Upper lobe of left lung (tissue), 6 donors: ENCODE measurements around the gene ZNF865. TPM values are rescaled to one million over a fixed set of nuclear protein-coding genes. Genes with fewer than 3 reads are reported as not detected.
"Not testable (repeated sequence)": the region's sequence is repeated elsewhere in the genome, so short reads cannot be mapped to it uniquely, and the experiment has no call there.

ENCODE experiments used
- ATAC-seq, 2 donors: fragments of 200-7000 bp; cut with Tn5 transposase; one replicate each; pipeline ENCODE4 v1.9.1; 2022; ENCODE audit warnings: mild to moderate bottlenecking in 2 of 2, moderate library complexity in 2 of 2; ENCODE audit not compliant: low FRiP score in 2 of 2
- DNase-seq, 2 donors: peaks; one replicate each; pipeline ENCODE4 v3.0.0-alpha.2; 2019 to 2020
- H3K27ac ChIP-seq, 4 donors: fragments of 200-600 bp; sonication (generic); one replicate each; pipeline ENCODE4 v1.5.1; 2016 to 2019
- H3K27me3 ChIP-seq, 4 donors: fragments of 200-600 bp; sonication (generic); one replicate each; pipeline ENCODE4 v1.5.1; 2017 to 2019
- H3K36me3 ChIP-seq, 4 donors: fragments of 200-600 bp; sonication (generic); one replicate each; pipeline ENCODE4 v1.5.1; 2016 to 2019
- H3K4me1 ChIP-seq, 4 donors: fragments of 200-600 bp; sonication (generic); one replicate each; pipeline ENCODE4 v1.5.1; 2018 to 2019
- H3K4me3 ChIP-seq, 4 donors: fragments of 200-600 bp; sonication (generic); one replicate each; pipeline ENCODE4 v1.5.1; 2017 to 2019; ENCODE audit warnings: mild to moderate bottlenecking in 2 of 4, moderate library complexity in 1 of 4
- H3K9me3 ChIP-seq, 4 donors: fragments of 200-600 bp; sonication (generic); one replicate each; pipeline ENCODE4 v1.5.1; 2018 to 2019
- CTCF ChIP-seq, 6 experiments: fragments of 450-650 bp in 4 of 6; fragments of 200-600 bp in 2 of 6; sonication (generic) in 2 of 6; IDR thresholded peaks; one replicate each; pipeline ENCODE4 v1.5.1; 2016 to 2019; ENCODE audit warnings: antibody characterized with exemption in 6 of 6
- EP300 ChIP-seq, 4 donors: sonication (generic); formaldehyde crosslinking; IDR thresholded peaks; one replicate each; pipeline ENCODE4 v1.5.1; 2017; ENCODE audit warnings: antibody characterized with exemption in 4 of 4, control low read depth in 2 of 4
- POLR2A ChIP-seq, 4 donors: fragments of 450-650 bp; IDR thresholded peaks; one replicate each; pipeline ENCODE4 v1.5.1; 2016 to 2017; ENCODE audit warnings: antibody characterized with exemption in 4 of 4, mild to moderate bottlenecking in 2 of 4
- POLR2AphosphoS5 ChIP-seq, 2 donors: sonication (generic); formaldehyde crosslinking; IDR thresholded peaks; one replicate each; pipeline ENCODE4 v1.5.1; 2017; ENCODE audit warnings: antibody characterized with exemption in 2 of 2
- WGBS, 2 donors: methylation state at CpG; one replicate each; pipeline ENCODE4 v1.1.5; 2017 to 2018; 5-methylcytosine and 5-hydroxymethylcytosine counted together
- total RNA-seq, 6 donors: library from RNA; depleted of rRNA in 4 of 6; stranded (reverse); fragments of >200 nt in 4 of 6; gene quantifications; one replicate each; pipeline versions ENCODE4 v1.1.0 to v1.2.1, GENCODE V29; 2016 to 2021
- donor health status: DM: no; HTN: no; CAD: no; lungs with moderate emphysema.
- donor health status: DM: no; HTN: yes; CAD: no; lungs with severe emphysema.

Gene ZNF865
- total RNA-seq, 6 donors from 2014 or later: 7.7 to 39.8 (median 20.6) TPM

DNA sequence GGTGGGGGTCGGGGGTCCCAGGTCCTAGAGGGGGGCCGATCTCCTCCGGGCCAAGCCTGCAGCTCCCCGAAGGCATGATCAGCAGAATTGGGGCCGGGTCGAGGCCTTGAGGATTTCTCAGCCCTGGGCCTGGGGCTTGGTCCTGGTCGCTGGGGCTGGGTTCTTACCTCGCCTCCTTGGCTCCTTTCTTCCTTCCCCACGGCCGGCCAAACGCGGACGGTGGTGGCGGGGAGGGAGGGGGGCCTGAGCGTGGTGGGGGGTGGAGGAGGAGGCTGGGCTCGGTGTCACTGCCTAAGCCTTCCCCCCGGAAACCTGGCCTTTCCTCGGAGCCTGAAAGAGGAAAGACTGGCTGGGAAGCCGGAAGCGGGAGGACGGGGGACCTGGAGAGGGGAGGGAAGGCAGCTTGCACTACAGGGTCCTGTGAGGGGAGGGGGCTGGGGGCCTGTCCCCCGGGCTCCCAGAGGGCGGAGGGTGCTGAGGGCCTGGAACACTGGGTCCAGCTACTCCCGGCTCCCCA lies 24.8 kb upstream of the ZNF865 start, which contains the start of gene ZNF579:
TSS of gene ZNF579 (minus strand) at position 221 of the 517 bp plus-strand sequence. CDS start 1,209 bp downstream, outside the sequence.
- H3K4me1 ChIP-seq: peaks cover 18 to 37% (median 22%) of the 10 kb centered on the region in 4 donors
- peak within 1 kb of the TSS; percentile 78 to 95 (median 90) for H3K4me3 ChIP-seq
- H3K9me3 ChIP-seq: no peaks in the 10 kb centered on the region
- WGBS, 2 donors: 0 to 4% methylated on average over 15 to 23 of the region's 24 CpGs
- H3K36me3 ChIP-seq: peaks cover 3 to 27% (median 17%) of the 10 kb centered on the region in 4 donors
- TF ChIP-seq POLR2AphosphoS5 (IDR thresholded peaks at IDR 0.05) (peak; percentile 38 to 63), POLR2A (IDR thresholded peaks at IDR 0.05) (peak in 1 of 4 donors; percentile 18), CTCF (IDR thresholded peaks at IDR 0.05) (no peak), EP300 (IDR thresholded peaks at IDR 0.05) (no peak)
- ATAC-seq: peak; percentile 93 to 94
- H3K27ac ChIP-seq: peak within 1 kb of the TSS; percentile 79 to 96 (median 94)
- H3K27me3 ChIP-seq: peaks cover 0 to 3% (median 0%) of the 10 kb centered on the region in 4 donors
- DNase-seq: peak; percentile 76 to 89

DNA sequence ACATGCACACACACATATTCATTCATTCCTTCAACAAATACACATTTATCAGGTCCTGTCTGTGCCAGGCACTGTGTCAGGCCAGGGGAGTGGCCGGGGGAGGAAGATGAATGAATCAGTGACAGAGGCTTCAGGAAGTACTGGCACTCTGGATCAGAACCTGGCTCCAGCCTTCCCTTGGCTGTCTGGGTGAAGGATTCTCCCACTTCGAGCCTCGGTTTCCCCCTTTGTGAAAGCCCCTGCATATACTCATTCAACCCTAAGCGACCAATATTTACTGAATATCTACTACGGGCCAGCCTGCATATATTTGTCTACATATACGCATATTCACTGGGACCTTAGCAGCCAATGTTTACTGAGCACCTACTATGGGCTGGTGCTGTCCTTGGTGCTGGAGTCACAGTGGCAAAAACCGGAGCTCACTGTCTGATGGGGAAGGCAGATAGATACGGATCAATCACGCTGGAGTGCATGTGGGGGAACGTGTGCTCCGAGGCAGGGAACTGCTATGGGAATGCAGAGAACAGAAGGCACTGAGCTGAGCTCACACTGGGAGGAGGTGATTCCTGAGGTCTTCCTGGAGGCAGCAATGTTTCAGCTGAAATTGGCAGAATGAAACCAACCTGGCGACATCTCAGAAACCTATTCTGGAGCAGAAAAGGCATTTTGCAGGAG lies 24.2 kb upstream of the ZNF865 start:
- peak overlapping the region; percentile 79 to 96 (median 94) for H3K27ac ChIP-seq
- TF ChIP-seq POLR2AphosphoS5 (IDR thresholded peaks at IDR 0.05) (no peak), POLR2A (IDR thresholded peaks at IDR 0.05) (no peak), CTCF (IDR thresholded peaks at IDR 0.05) (no peak), EP300 (IDR thresholded peaks at IDR 0.05) (no peak)
- H3K36me3 ChIP-seq: peaks cover 3 to 27% (median 17%) of the 10 kb centered on the region in 4 donors
- H3K4me1 ChIP-seq: peaks cover 24 to 43% (median 28%) of the 10 kb centered on the region in 4 donors
- ATAC-seq: peak in 1 of 2 donors; percentile 1
- no peak for DNase-seq
- no peaks in the 10 kb centered on the region for H3K9me3 ChIP-seq
- 36 to 37% methylated on average over 12 of the region's 12 CpGs for WGBS, 2 donors
- H3K4me3 ChIP-seq: peak overlapping the region; percentile 78 to 95 (median 90)
- H3K27me3 ChIP-seq: peaks cover 0 to 6% (median 0%) of the 10 kb centered on the region in 4 donors

GRCh38 chr19:55581823-55582223 lies 23.6 kb upstream of the ZNF865 start:
- peaks cover 3 to 26% (median 17%) of the 10 kb centered on the region in 4 donors for H3K36me3 ChIP-seq
- no peak for DNase-seq
- whole genome bisulfite sequencing, 2 donors: 29 to 33% methylated on average over 6 of the region's 6 CpGs
- peak overlapping the region; percentile 79 to 96 (median 94) for H3K27ac ChIP-seq
- no peaks in the 10 kb centered on the region for H3K9me3 ChIP-seq
- ATAC-seq: peak in 1 of 2 donors; percentile 55
- TF ChIP-seq POLR2AphosphoS5 (IDR thresholded peaks at IDR 0.05) (no peak), EP300 (IDR thresholded peaks at IDR 0.05) (no peak), CTCF (IDR thresholded peaks at IDR 0.05) (no peak), POLR2A (IDR thresholded peaks at IDR 0.05) (no peak)
- H3K4me3 ChIP-seq: no peak overlapping the region
- peaks cover 29 to 48% (median 34%) of the 10 kb centered on the region in 4 donors for H3K4me1 ChIP-seq
- H3K27me3 ChIP-seq: peaks cover 0 to 6% (median 0%) of the 10 kb centered on the region in 4 donors

DNA sequence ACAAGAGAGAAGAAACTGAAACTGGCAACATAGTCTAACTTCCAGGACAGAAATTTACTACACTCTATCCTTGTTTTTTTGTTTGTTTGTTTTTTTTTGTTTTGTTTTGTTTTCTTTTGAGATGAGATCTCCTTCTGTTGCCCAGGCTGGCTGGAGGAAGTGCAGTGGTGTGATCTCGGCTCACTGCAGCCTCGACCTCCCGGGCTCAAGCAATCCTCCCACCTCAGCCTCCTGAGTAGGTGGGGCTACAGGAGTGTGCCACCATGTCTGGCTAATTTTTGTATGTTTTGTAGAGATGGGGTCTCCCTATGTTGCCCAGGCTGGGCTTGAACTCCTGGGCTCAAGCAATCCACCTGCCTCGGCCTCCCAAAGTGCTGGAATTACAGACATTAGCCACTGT lies 23.2 kb upstream of the ZNF865 start:
- whole genome bisulfite sequencing, 2 donors: 65 to 71% methylated on average over 4 of the region's 4 CpGs
- not testable (repeated sequence) for H3K27me3 ChIP-seq, H3K9me3 ChIP-seq, H3K4me3 ChIP-seq, ATAC-seq, DNase-seq
- peak overlapping the region; percentile 31 to 95 (median 66) for H3K27ac ChIP-seq
- H3K4me1 ChIP-seq: peaks cover 33 to 53% (median 38%) of the 10 kb centered on the region in 4 donors
- peaks cover 3 to 21% (median 13%) of the 10 kb centered on the region in 4 donors for H3K36me3 ChIP-seq

DNA sequence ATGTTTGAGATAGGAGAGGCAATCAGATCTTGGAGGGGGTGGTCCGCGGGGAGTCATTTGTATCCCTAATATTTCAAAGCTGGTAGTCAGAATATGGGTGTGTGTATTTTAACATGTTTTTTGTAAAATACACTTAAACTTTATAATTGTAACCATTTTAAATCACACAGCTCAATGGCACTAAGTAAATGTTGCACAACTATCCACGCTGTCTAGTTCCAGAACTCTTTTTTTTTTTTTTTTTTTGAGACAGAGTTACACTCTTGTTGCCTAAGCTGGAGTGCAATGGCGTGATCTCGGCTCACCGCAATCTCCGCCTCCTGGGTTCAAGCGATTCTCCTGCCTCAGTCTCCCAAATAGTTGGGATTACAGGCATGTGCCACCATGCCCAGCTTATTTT lies 21.6 kb upstream of the ZNF865 start:
- 62 to 64% methylated on average over 8 of the region's 8 CpGs for WGBS, 2 donors
- Histone ChIP-seq H3K4me1 (peaks cover 39 to 60% (median 44%) of the 10 kb centered on the region in 4 donors), H3K27ac (peak overlapping the region in 3 of 4 donors; percentile 19 to 73 (median 62))
- DNase-seq, H3K9me3 ChIP-seq, H3K4me3 ChIP-seq, ATAC-seq, H3K27me3 ChIP-seq, H3K36me3 ChIP-seq: not testable (repeated sequence)
